Thoracic aorta (tissue), 2 donors: ENCODE data around the gene PTMS. TPM values are rescaled to one million over a fixed set of nuclear protein-coding genes. Genes with fewer than 3 reads are reported as not detected.

ENCODE experiments used
- ATAC-seq: fragments of 150-250 bp; one replicate; pipeline ENCODE4 v1.8.0; 2017; ENCODE audit warnings: low read depth; ENCODE audit not compliant: insufficient number of reproducible peaks, low FRiP score
- DNase-seq: peaks from one replicate; pipeline ENCODE4 v3.0.0-alpha.2; 2020; ENCODE audit warnings: low spot score
- H3K27ac ChIP-seq, 2 donors: fragments of 200-600 bp; sonication (generic); 1 replicate in 1 of 2; 2 replicates in 1 of 2; pipeline ENCODE4 v1.5.1; 2016; ENCODE audit warnings: mild to moderate bottlenecking in 2 of 2, moderate library complexity in 2 of 2
- H3K27me3 ChIP-seq: fragments of 200-600 bp; sonication (generic); replicated peaks from 2 replicates; pipeline ENCODE4 v1.6.0; 2016; ENCODE audit warnings: mild to moderate bottlenecking; ENCODE audit not compliant: insufficient read depth
- H3K36me3 ChIP-seq: fragments of 200-600 bp; sonication (generic); one replicate; pipeline ENCODE4 v1.5.1; 2016
- H3K4me1 ChIP-seq, 2 donors: fragments of 200-600 bp; sonication (generic); 1 replicate in 1 of 2; 2 replicates in 1 of 2; pipeline versions ENCODE4 v1.5.1 to v1.6.0; 2016; ENCODE audit warnings: low read depth in 2 of 2, mild to moderate bottlenecking in 1 of 2; ENCODE audit not compliant: control insufficient read depth in 1 of 2
- H3K4me3 ChIP-seq: fragments of 200-600 bp; sonication (generic); 2 replicates; pipeline ENCODE4 v1.5.1; 2016; ENCODE audit warnings: mild to moderate bottlenecking
- H3K9me3 ChIP-seq: fragments of 200-600 bp; sonication (generic); 2 replicates; pipeline ENCODE4 v1.5.1; 2016
- CTCF ChIP-seq: fragments of 200-600 bp; sonication (generic); IDR thresholded peaks from one replicate; pipeline ENCODE4 v1.5.1; 2019; ENCODE audit warnings: antibody characterized with exemption
- total RNA-seq, 2 donors: library from RNA; depleted of rRNA; stranded (reverse); fragments of >200 nt; gene quantifications; one replicate each; pipeline versions ENCODE4 v1.1.0 to v1.2.3, GENCODE V29; 2016

Gene PTMS
- total RNA-seq, 2 donors from 2014 or later = 168 to 186 TPM

- ATAC-seq (peak; percentile 99), DNase-seq (peak; percentile 94)
- Histone ChIP-seq H3K27ac (peak within 1 kb of the TSS; percentile 89 to 92), H3K4me3 (peak within 1 kb of the TSS; percentile 98), H3K4me1 (peaks cover 9 to 22% of the 10 kb centered on the region in 2 donors), H3K27me3 (no peaks in the 10 kb centered on the region), H3K9me3 (no peaks in the 10 kb centered on the region), H3K36me3 (peaks cover 33% of the 10 kb centered on the region)
- TF ChIP-seq CTCF = no peak
Measured at GRCh38 chr12:6752921-6753771, 13.0 kb upstream of the PTMS start, which contains the start of gene MLF2. Gene MLF2 (minus strand): TSS chr12:6753141. CDS start chr12:6752334, 807 bp downstream.

- Histone ChIP-seq H3K27ac (peak overlapping the region; percentile 44 to 92), H3K4me3 (no peak overlapping the region), H3K4me1 (peaks cover 9 to 22% of the 10 kb centered on the region in 2 donors), H3K27me3 (no peaks in the 10 kb centered on the region), H3K9me3 (no peaks in the 10 kb centered on the region), H3K36me3 (peaks cover 26% of the 10 kb centered on the region)
- TF ChIP-seq CTCF = peak; percentile 92
- no peak for ATAC-seq
- DNase-seq = no peak
Measured at GRCh38 chr12:6753772-6754356, 12.3 kb upstream of the PTMS start.

DNA sequence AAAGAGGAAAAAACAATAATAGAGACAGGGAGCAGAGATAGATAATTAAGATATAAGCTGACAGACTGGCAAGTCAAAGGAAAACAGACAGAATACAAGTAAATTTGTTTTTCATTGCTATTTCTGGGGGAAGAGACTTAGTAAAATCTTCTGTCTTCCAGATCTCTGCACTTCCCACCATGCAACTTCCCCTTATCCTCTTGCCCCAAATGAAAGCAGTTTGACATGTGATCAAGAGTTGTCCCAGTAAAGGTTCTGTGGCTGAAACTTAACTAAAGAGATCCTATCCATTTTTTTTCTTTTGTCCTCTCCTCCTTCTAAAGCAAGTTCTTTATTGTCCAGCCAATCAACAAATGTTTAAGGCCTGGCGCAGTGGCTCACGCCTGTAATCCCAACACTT, 11.8 kb upstream of the PTMS start:
- peaks cover 9 to 22% of the 10 kb centered on the region in 2 donors for H3K4me1 ChIP-seq
- no peaks in the 10 kb centered on the region for H3K27me3 ChIP-seq
- H3K27ac ChIP-seq = no peak overlapping the region
- no peak for TF ChIP-seq CTCF
- no peak for ATAC-seq
- DNase-seq = no peak
- no peaks in the 10 kb centered on the region for H3K9me3 ChIP-seq
- H3K4me3 ChIP-seq = no peak overlapping the region
- peaks cover 20% of the 10 kb centered on the region for H3K36me3 ChIP-seq

- TF ChIP-seq CTCF = no peak
- ATAC-seq (no peak), DNase-seq (no peak)
- no peak overlapping the region for H3K4me3 ChIP-seq
- H3K36me3 ChIP-seq = no peaks in the 10 kb centered on the region
- no peaks in the 10 kb centered on the region for H3K9me3 ChIP-seq
- H3K4me1 ChIP-seq = peaks cover 2 to 8% of the 10 kb centered on the region in 2 donors
- H3K27ac ChIP-seq = no peak overlapping the region
- no peaks in the 10 kb centered on the region for H3K27me3 ChIP-seq
Measured at GRCh38 chr12:6757028-6757690, 9.0 kb upstream of the PTMS start.
